T-helper 22 cell (primary cell): Measurements from ENCODE around the gene CENATAC.
"Not testable (repeated sequence)": the region's sequence is repeated elsewhere in the genome, so short reads cannot be mapped to it uniquely, and the experiment has no call there.

Experiments used
- DNase-seq: peaks from one replicate; pipeline ENCODE4 v3.0.0-alpha.2; 2020; ENCODE audit warnings: low read depth

Gene CENATAC

GRCh38 chr11:119026970-119027369, 29.0 kb downstream of the CENATAC start:
- no peak for DNase-seq

DNA sequence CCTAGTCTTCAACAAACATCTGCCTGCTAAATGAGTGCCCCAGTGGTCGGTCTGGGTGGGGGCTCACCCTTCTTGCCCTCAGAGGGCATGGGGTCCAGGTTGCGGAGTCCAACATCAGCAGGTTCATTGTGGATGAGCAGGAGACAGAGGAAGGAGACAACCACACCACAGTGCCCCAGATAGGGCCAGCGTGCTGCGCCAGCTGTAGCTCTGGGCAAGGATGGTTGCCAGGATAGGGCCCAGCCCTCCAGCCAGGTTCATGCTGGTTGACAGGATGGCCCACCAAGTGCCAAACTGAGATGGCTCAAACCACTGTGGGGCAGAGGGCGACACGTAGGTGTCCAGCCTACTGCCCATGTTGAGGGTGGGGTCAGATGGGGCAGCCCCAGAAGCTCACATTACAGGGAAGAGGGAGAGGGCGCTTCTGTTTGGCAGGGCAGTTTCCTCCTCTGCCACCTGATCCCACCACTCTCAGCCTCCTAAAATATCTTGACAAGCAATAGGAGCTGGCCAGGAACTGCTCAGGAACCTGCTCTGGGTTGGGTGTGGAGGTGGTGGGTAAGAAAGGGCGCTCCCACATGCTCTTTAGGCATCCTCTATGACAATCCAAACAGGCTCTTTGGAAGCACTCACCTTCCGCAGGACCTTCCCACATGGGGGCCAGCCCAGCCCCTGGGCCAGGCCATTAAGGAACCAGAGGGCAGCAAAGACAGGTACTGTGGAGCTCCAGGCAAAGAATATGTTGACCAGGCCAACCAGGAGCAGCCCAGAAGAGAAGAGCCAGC, 29.8 kb downstream of the CENATAC start:
- DNase-seq: no peak

DNA sequence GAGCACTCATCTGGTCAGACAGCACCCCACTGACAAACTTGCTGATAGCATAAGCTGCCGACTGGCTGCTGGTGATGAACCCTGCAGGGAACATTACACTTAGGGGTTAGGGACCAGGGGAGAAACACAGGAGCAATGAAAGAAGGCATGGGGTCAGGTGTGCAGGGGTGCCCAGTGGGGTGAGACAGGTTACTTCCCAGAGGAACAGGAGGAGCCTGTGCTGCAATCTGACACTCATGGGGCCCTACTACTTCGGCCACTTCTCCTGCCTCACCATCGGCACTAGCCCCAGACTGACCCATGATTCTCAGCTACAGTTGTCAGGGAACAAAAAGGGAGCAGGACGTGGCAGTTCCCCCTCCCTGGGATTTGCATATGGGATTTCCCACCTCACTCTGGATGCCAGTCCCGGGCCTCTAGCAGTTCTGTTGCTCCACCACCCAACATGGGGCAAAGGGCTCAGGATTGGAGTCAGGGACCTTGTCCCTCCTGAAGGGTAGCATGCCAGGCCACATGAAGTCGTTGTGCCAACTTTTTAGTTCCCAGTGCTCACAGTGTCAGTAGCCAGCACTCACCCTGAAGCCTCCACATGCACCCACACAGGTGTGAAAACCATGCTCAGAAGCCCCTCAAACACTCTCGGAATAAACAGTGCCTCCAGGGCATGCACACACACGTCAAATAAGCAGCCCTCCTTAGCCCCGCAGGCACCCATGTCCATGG, 30.6 kb downstream of the CENATAC start:
- DNase-seq: no peak

DNA sequence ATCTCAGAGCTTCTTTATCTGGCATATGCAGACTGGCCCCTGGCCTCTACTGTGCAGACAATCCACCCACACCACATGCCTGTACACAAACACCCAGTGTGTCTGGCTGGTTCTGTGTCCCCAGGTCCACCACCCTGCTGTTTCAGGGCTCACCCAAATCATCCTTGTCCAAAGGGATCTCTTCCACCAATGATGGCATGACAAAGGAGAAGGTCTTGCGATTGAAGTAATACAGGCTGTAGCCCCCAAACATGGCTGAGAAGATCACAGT, 31.1 kb downstream of the CENATAC start:
- DNase-seq: no peak

- no peak for DNase-seq
Observed at GRCh38 chr11:119029340-119030028, 31.5 kb downstream of the CENATAC start.

- no peak for DNase-seq
Observed at GRCh38 chr11:119030029-119030328, 32.0 kb downstream of the CENATAC start.

GRCh38 chr11:119030329-119031047, 32.5 kb downstream of the CENATAC start, which contains the start of gene SLC37A4:
Gene SLC37A4, minus strand, starts transcription at chr11:119030877.
- peak; percentile 98 for DNase-seq

DNA sequence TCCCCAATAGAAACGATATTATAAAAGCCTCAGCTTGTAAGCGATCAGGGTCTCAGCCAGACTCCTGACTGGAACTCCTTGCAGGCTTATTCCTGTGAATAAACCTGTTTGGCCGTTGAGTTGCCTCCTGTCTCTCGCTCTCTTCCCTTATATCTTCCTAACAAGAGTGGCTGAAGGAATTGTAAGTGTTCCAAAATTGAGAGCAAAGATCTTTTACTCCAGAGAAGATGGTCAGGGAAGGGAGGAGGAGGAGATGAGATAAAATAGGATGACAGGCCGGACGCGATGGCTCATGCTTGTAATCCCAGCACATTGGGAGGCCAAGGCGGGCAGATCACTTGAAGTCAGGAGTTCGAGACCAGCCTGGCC, 34.0 kb downstream of the CENATAC start:
- DNase-seq: no peak

GRCh38 chr11:119033421-119033820, 35.5 kb downstream of the CENATAC start:
- DNase-seq: not testable (repeated sequence)

- no peak for DNase-seq
Observed at GRCh38 chr11:119034813-119035212, 36.9 kb downstream of the CENATAC start.

DNA sequence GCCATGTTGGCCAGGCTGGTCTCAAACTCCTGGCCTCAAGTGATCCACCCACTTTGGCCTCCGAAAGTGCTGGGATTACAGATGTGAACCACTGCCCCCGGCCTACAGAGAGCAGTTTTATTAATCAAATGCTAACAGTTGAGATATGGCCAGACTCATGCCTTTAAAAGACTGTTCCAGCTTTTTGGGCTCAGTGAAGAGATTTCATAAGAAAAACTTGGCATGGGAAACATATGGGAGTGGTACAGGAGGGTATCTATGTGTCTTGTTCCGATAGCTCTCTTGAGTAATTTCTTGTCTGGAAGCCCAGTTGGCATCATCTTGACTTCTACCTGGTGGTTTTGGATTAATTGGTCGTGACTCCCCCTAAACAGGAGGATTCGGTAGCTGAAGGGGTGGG, 40.9 kb downstream of the CENATAC start:
- no peak for DNase-seq

GRCh38 chr11:119039471-119039870, 41.5 kb downstream of the CENATAC start:
- not testable (repeated sequence) for DNase-seq

- DNase-seq: no peak
Observed at GRCh38 chr11:119041821-119042514, 44.0 kb downstream of the CENATAC start.

DNA sequence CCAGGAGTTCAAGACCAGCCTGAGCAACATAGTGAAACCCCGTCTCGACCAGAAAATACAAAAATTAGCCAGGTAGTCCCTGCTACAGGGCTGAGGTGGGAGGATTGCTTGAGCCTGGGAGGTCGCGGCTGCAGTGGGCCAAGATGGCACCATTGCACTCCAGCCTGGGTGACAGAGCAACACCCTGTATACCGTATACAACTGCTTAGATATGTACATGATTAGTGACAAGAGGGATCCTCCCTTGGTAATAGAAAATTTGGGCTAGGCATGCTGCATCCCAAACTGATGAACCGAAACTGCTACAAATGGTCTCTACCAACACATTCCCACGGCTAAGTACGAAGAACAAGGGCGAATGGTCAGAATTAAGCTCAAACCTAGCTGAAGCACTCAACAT, 45.0 kb downstream of the CENATAC start:
- DNase-seq: no peak

GRCh38 chr11:119044708-119045107, 46.8 kb downstream of the CENATAC start:
- no peak for DNase-seq

DNA sequence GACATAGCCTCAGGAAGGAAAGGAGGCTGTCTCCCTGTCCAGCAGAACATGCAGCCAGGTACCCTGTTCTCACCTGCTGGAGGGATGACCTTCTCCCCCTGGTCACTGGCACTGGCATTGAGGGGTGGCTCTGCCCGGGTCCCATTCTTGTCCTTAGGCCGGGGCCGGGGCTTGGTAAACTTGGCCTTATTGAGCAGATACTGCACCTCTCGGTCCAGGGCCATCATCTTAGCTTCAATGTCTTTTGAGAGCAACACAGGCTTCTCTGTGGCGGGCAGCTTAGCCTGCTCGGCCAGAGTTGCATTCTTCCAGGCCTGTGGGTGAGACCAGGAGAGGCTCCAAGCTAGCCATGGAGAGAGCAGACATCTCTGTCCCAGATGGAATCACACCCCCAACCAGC, 48.6 kb downstream of the CENATAC start:
- no peak for DNase-seq

GRCh38 chr11:119047205-119047604, 49.3 kb downstream of the CENATAC start:
- DNase-seq: no peak

- no peak for DNase-seq
Observed at GRCh38 chr11:119048644-119049043, 50.7 kb downstream of the CENATAC start.

DNA sequence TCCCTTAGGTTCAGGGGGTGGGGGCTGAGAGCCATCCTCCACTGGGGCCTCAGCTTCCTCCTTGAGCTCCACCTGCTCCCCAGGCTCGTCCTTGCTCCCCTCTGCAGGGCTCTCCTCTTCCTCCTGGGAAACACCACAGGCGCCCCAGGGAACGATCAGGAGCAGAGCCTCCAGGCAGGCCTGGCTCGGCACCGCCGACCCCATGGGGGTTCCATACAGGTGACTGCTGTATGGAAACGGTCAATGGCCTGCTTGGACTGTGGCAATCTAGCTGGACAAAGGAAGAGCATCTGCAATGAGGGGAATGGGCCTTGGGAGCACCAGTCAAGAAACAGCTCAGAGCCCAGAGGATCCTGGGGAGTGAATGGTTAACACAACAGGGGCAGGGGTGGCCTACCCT, 51.1 kb downstream of the CENATAC start:
- no peak for DNase-seq

DNA sequence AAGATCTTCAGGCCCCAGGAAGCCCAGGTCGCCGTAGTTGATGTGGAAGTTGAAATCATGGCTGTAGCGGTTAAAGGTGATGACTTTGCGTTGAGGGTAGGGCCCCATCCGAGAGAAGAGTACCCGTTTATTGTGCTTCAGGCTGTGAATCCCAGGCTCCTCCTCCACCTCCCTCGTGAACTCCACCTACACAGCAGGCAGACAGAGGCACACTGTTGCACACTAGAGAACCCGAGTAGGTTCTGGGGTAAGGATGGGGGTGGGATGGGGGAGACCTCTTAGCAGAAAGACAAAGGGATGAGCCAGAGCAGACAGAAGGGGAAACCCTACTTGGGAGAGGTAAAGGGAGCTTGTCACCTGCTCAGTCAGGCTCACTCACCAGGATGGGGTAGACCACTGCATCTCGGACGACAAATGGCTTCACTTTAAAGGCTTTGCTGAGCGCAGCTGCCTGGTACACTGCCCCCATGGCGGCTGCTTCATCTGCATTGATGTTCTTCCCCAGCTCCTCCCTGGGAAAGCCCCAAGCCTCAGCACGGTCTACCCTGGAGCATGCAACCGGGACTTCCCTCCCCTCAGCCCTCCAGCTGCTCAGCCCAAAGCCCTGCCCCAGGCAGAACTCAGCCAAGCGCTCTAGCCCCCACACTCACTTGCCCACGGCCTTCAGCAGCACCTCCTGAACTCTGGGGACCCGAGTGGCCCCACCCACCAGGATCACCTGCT, 53.7 kb downstream of the CENATAC start:
- no peak for DNase-seq

- no peak for DNase-seq
Observed at GRCh38 chr11:119052163-119052814, 54.4 kb downstream of the CENATAC start.
